ENCODE measurements around the gene DCP2.

DNA sequence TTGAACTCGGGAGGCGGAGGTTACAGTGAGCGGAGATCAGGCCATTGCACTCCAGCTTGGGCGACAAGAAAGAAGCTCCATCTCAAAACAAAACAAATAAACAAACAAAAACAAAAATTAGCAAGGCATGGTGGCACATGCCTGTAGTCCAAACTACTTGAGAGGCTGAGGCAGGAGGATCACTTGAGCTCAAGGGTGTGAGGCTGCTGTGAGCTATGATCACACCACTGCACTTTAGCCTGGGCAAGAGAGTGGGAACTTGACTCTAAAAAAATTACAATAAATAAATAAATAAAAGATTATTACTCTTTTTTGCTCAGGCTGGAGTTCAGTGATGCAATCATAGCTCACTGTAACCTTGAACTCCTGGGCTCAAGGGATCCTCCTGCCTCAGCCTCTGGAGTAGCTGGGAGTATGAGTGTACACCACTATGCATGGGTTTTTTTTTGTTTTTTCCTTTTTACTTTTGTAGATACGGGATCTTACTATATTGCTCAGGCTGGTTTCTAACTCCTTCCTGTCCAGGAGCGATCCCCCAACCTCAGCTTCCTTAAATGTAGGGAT is 9.0 kb upstream of the DCP2 start:
- TF ChIP-seq, protein P1, sequence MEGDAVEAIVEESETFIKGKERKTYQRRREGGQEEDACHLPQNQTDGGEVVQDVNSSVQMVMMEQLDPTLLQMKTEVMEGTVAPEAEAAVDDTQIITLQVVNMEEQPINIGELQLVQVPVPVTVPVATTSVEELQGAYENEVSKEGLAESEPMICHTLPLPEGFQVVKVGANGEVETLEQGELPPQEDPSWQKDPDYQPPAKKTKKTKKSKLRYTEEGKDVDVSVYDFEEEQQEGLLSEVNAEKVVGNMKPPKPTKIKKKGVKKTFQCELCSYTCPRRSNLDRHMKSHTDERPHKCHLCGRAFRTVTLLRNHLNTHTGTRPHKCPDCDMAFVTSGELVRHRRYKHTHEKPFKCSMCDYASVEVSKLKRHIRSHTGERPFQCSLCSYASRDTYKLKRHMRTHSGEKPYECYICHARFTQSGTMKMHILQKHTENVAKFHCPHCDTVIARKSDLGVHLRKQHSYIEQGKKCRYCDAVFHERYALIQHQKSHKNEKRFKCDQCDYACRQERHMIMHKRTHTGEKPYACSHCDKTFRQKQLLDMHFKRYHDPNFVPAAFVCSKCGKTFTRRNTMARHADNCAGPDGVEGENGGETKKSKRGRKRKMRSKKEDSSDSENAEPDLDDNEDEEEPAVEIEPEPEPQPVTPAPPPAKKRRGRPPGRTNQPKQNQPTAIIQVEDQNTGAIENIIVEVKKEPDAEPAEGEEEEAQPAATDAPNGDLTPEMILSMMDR (IDR thresholded peaks at IDR 0.05; ENCODE audit: low read depth, low read length) = no peak
- no peak for TF ChIP-seq POLR2A (IDR thresholded peaks at IDR 0.05; ENCODE audit: extremely low read depth, insufficient read length)
- TF ChIP-seq, protein P2, sequence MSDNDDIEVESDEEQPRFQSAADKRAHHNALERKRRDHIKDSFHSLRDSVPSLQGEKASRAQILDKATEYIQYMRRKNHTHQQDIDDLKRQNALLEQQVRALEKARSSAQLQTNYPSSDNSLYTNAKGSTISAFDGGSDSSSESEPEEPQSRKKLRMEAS (IDR thresholded peaks at IDR 0.05; ENCODE audit: low read depth, low read length) = no peak
